ENCODE results near the gene WDR31. TPM values are rescaled to one million over a fixed set of nuclear protein-coding genes. Genes with fewer than 3 reads are reported as not detected.

Gene WDR31
- polyA plus RNA-seq, 1 donor (not counting 4 experiments of a cell fraction or from before 2014, with no cell fraction given) = 0.94 TPM

- no peaks in the 10 kb centered on the region for H3K27me3 ChIP-seq (ENCODE audit: control insufficient read depth, extremely low read depth, insufficient read depth, low read length)
- dilution Hi-C loops (cut with MboI; ENCODE audit: extremely low pct_ligation_motif_present, low sequenced_read_pairs) = no loop called here
- no peak overlapping the region for H3K9ac ChIP-seq (ENCODE audit: control insufficient read depth, extremely low read depth, insufficient read depth, low read length)
- H3K9me1 ChIP-seq (ENCODE audit: control insufficient read depth, extremely low read depth, insufficient read depth, low read length) = no peaks in the 10 kb centered on the region
- no peak for TF ChIP-seq EZH2 (IDR thresholded peaks at IDR 0.05; ENCODE audit: low read length)
- TF ChIP-seq CTCF (optimal IDR thresholded peaks at IDR 0.05 in 1 of 3, IDR thresholded peaks at IDR 0.05 in 1 of 3, conservative IDR thresholded peaks at IDR 0.05 in 1 of 3; ENCODE audit: extremely low read depth in 1 of 3, insufficient read depth in 2 of 3, low read length in 3 of 3) = no peak
- no peak for FAIRE-seq
- H2AFZ ChIP-seq (ENCODE audit: control insufficient read depth, low read length) = no peak overlapping the region
- H3K79me2 ChIP-seq (ENCODE audit: control insufficient read depth, insufficient read depth, low read length) = no peaks in the 10 kb centered on the region
- no peak overlapping the region for H3K27ac ChIP-seq (ENCODE audit: control insufficient read depth, insufficient read depth, low read length)
- H4K20me1 ChIP-seq (ENCODE audit: control insufficient read depth, extremely low read depth, insufficient read depth, low read length) = no peaks in the 10 kb centered on the region
- no peaks in the 10 kb centered on the region for H3K36me3 ChIP-seq (ENCODE audit: control insufficient read depth in 2 of 2, extremely low read depth in 1 of 2, insufficient read depth in 2 of 2, low read length in 2 of 2)
- no peak overlapping the region for H3K4me2 ChIP-seq (ENCODE audit: control insufficient read depth, extremely low read depth, insufficient read depth, low read depth, low read length)
- no peaks in the 10 kb centered on the region for H3K9me3 ChIP-seq (ENCODE audit: control insufficient read depth, low read depth, low read length)
- DNase-seq (ENCODE audit: low read depth, low spot score) = no peak
- H3K4me1 ChIP-seq (ENCODE audit: control insufficient read depth, extremely low read depth, insufficient read depth, low read length) = no peaks in the 10 kb centered on the region
- H3K4me3 ChIP-seq (ENCODE audit: control insufficient read depth in 2 of 3, extremely low read depth in 1 of 3, insufficient read depth in 2 of 3, low read depth in 1 of 3, low read length in 3 of 3) = no peak overlapping the region
Observed at GRCh38 chr9:113326230-113326629, 13.8 kb downstream of the WDR31 start.

GRCh38 chr9:113322671-113323070, 17.4 kb downstream of the WDR31 start:
- Histone ChIP-seq H3K4me3 (ENCODE audit: control insufficient read depth in 2 of 3, extremely low read depth in 1 of 3, insufficient read depth in 2 of 3, low read depth in 1 of 3, low read length in 3 of 3) (no peak overlapping the region), H3K4me1 (ENCODE audit: control insufficient read depth, extremely low read depth, insufficient read depth, low read length) (no peaks in the 10 kb centered on the region), H3K9me1 (ENCODE audit: control insufficient read depth, extremely low read depth, insufficient read depth, low read length) (no peaks in the 10 kb centered on the region), H3K27ac (ENCODE audit: control insufficient read depth, insufficient read depth, low read length) (no peak overlapping the region), H2AFZ (ENCODE audit: control insufficient read depth, low read length) (no peak overlapping the region), H3K9ac (ENCODE audit: control insufficient read depth, extremely low read depth, insufficient read depth, low read length) (no peak overlapping the region), H4K20me1 (ENCODE audit: control insufficient read depth, extremely low read depth, insufficient read depth, low read length) (no peaks in the 10 kb centered on the region), H3K4me2 (ENCODE audit: control insufficient read depth, extremely low read depth, insufficient read depth, low read depth, low read length) (no peak overlapping the region), H3K36me3 (ENCODE audit: control insufficient read depth in 2 of 2, extremely low read depth in 1 of 2, insufficient read depth in 2 of 2, low read length in 2 of 2) (peaks cover 0 to 2% of the 10 kb centered on the region in 2 experiments), H3K27me3 (ENCODE audit: control insufficient read depth, extremely low read depth, insufficient read depth, low read length) (no peaks in the 10 kb centered on the region), H3K79me2 (ENCODE audit: control insufficient read depth, insufficient read depth, low read length) (no peaks in the 10 kb centered on the region), H3K9me3 (ENCODE audit: control insufficient read depth, low read depth, low read length) (no peaks in the 10 kb centered on the region)
- FAIRE-seq = no peak
- TF ChIP-seq EZH2 (IDR thresholded peaks at IDR 0.05; ENCODE audit: low read length) = no peak
- TF ChIP-seq CTCF (optimal IDR thresholded peaks at IDR 0.05 in 1 of 3, IDR thresholded peaks at IDR 0.05 in 1 of 3, conservative IDR thresholded peaks at IDR 0.05 in 1 of 3; ENCODE audit: extremely low read depth in 1 of 3, insufficient read depth in 2 of 3, low read length in 3 of 3) = no peak
- dilution Hi-C loops (cut with MboI; ENCODE audit: extremely low pct_ligation_motif_present, low sequenced_read_pairs) = no loop called here
- no peak for DNase-seq (ENCODE audit: low read depth, low spot score)

Data from keratinocyte (primary cell).